ENCODE data around the gene PDE11A.

Gene PDE11A

GRCh38 chr2:178025551-178026185 is 46.9 kb downstream of the PDE11A start:
- TF ChIP-seq POLR2AphosphoS5 (IDR thresholded peaks at IDR 0.05; ENCODE audit: low read depth, low read length): no peak
- no peak for TF ChIP-seq SPI1 (IDR thresholded peaks at IDR 0.05; ENCODE audit: low read depth, low read length)
- TF ChIP-seq POLR2A (IDR thresholded peaks at IDR 0.05; ENCODE audit: low read depth, low read length): no peak
- no peak for TF ChIP-seq POU2F2 (IDR thresholded peaks at IDR 0.05; ENCODE audit: low read depth, low read length)
- no peak for TF ChIP-seq PAX5 (IDR thresholded peaks at IDR 0.05; ENCODE audit: insufficient read depth, low read length, severe bottlenecking)
- no peak for TF ChIP-seq TAF1 (IDR thresholded peaks at IDR 0.05; ENCODE audit: low read depth, low read length)
- no peak for DNase-seq (ENCODE audit: insufficient read length, low spot score)
- FAIRE-seq: no peak

GRCh38 chr2:178018141-178018540 is 54.4 kb downstream of the PDE11A start:
- TF ChIP-seq POU2F2 (IDR thresholded peaks at IDR 0.05; ENCODE audit: low read depth, low read length) (no peak), SPI1 (IDR thresholded peaks at IDR 0.05; ENCODE audit: low read depth, low read length) (no peak), TAF1 (IDR thresholded peaks at IDR 0.05; ENCODE audit: low read depth, low read length) (no peak), PAX5 (IDR thresholded peaks at IDR 0.05; ENCODE audit: insufficient read depth, low read length, severe bottlenecking) (no peak), POLR2AphosphoS5 (IDR thresholded peaks at IDR 0.05; ENCODE audit: low read depth, low read length) (no peak), POLR2A (IDR thresholded peaks at IDR 0.05; ENCODE audit: low read depth, low read length) (no peak)
- DNase-seq (ENCODE audit: insufficient read length, low spot score): no peak
- FAIRE-seq: no peak

- TF ChIP-seq TAF1 (IDR thresholded peaks at IDR 0.05; ENCODE audit: low read depth, low read length): no peak
- no peak for TF ChIP-seq SPI1 (IDR thresholded peaks at IDR 0.05; ENCODE audit: low read depth, low read length)
- TF ChIP-seq POU2F2 (IDR thresholded peaks at IDR 0.05; ENCODE audit: low read depth, low read length): no peak
- no peak for TF ChIP-seq PAX5 (IDR thresholded peaks at IDR 0.05; ENCODE audit: insufficient read depth, low read length, severe bottlenecking)
- TF ChIP-seq POLR2A (IDR thresholded peaks at IDR 0.05; ENCODE audit: low read depth, low read length): no peak
- TF ChIP-seq POLR2AphosphoS5 (IDR thresholded peaks at IDR 0.05; ENCODE audit: low read depth, low read length): no peak
- no peak for DNase-seq (ENCODE audit: insufficient read length, low spot score)
- no peak for FAIRE-seq
These were observed 56.0 kb downstream of the PDE11A start for GRCh38 chr2:178016612-178017011.

DNA sequence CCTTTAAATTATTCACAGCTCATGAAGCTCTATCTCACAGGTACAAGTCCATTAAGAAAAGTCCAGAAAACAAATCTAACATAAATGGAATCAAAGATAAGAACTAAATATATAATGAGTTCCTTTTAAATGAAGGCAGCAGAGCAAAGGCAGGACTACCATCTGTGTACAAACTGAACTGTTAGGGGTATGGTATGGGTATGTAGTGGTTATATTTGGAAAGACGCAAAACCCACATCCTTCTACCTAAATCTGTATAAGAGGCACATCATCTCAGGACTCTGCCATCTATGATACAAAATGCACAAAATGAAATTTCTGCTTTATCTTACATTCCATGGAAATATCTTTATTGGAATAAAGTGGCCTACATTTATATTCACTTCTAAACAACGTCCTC is 59.9 kb downstream of the PDE11A start:
- TF ChIP-seq PAX5 (IDR thresholded peaks at IDR 0.05; ENCODE audit: insufficient read depth, low read length, severe bottlenecking) (no peak), POU2F2 (IDR thresholded peaks at IDR 0.05; ENCODE audit: low read depth, low read length) (no peak), POLR2A (IDR thresholded peaks at IDR 0.05; ENCODE audit: low read depth, low read length) (no peak), TAF1 (IDR thresholded peaks at IDR 0.05; ENCODE audit: low read depth, low read length) (no peak), SPI1 (IDR thresholded peaks at IDR 0.05; ENCODE audit: low read depth, low read length) (no peak), POLR2AphosphoS5 (IDR thresholded peaks at IDR 0.05; ENCODE audit: low read depth, low read length) (no peak)
- no peak for DNase-seq (ENCODE audit: insufficient read length, low spot score)
- no peak for FAIRE-seq

DNA sequence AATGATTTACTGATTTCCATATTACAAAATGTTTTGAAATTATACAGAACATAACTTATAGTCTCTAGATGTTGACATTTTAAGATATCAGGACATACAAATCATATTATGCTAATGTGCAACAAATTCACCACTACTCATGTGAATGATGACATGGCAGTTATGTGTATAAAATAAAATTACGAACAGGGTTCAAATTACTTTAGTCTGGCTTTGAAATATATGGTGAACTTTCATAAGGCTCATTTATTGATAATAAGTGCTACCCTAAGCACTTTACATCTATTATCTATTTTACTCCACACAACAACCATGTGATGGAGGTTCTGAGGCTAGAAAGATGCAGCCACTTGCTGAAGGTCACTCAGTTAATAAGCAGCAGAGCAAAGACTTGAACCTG is 62.8 kb downstream of the PDE11A start:
- no peak for FAIRE-seq
- TF ChIP-seq POLR2A (IDR thresholded peaks at IDR 0.05; ENCODE audit: low read depth, low read length): no peak
- no peak for TF ChIP-seq POLR2AphosphoS5 (IDR thresholded peaks at IDR 0.05; ENCODE audit: low read depth, low read length)
- no peak for TF ChIP-seq TAF1 (IDR thresholded peaks at IDR 0.05; ENCODE audit: low read depth, low read length)
- TF ChIP-seq PAX5 (IDR thresholded peaks at IDR 0.05; ENCODE audit: insufficient read depth, low read length, severe bottlenecking): no peak
- TF ChIP-seq SPI1 (IDR thresholded peaks at IDR 0.05; ENCODE audit: low read depth, low read length): no peak
- TF ChIP-seq POU2F2 (IDR thresholded peaks at IDR 0.05; ENCODE audit: low read depth, low read length): no peak
- DNase-seq (ENCODE audit: insufficient read length, low spot score): no peak

GRCh38 chr2:178008636-178009289 is 63.8 kb downstream of the PDE11A start:
- FAIRE-seq: no peak
- DNase-seq (ENCODE audit: insufficient read length, low spot score): no peak

GRCh38 chr2:178006710-178007109 is 65.9 kb downstream of the PDE11A start:
- no peak for FAIRE-seq
- TF ChIP-seq POLR2A (IDR thresholded peaks at IDR 0.05; ENCODE audit: low read depth, low read length): no peak
- TF ChIP-seq POLR2AphosphoS5 (IDR thresholded peaks at IDR 0.05; ENCODE audit: low read depth, low read length): no peak
- no peak for TF ChIP-seq TAF1 (IDR thresholded peaks at IDR 0.05; ENCODE audit: low read depth, low read length)
- TF ChIP-seq SPI1 (IDR thresholded peaks at IDR 0.05; ENCODE audit: low read depth, low read length): no peak
- no peak for TF ChIP-seq PAX5 (IDR thresholded peaks at IDR 0.05; ENCODE audit: insufficient read depth, low read length, severe bottlenecking)
- no peak for TF ChIP-seq POU2F2 (IDR thresholded peaks at IDR 0.05; ENCODE audit: low read depth, low read length)
- DNase-seq (ENCODE audit: insufficient read length, low spot score): no peak

More at GRCh38 chr2:178008636-178009289, 63.8 kb downstream of the PDE11A start:
- TF ChIP-seq POLR2AphosphoS5 (IDR thresholded peaks at IDR 0.05; ENCODE audit: low read depth, low read length) (no peak), TAF1 (IDR thresholded peaks at IDR 0.05; ENCODE audit: low read depth, low read length) (no peak), PAX5 (IDR thresholded peaks at IDR 0.05; ENCODE audit: insufficient read depth, low read length, severe bottlenecking) (no peak), POU2F2 (IDR thresholded peaks at IDR 0.05; ENCODE audit: low read depth, low read length) (no peak), POLR2A (IDR thresholded peaks at IDR 0.05; ENCODE audit: low read depth, low read length) (no peak), SPI1 (IDR thresholded peaks at IDR 0.05; ENCODE audit: low read depth, low read length) (no peak)

GRCh38 chr2:178005756-178006155 is 66.8 kb downstream of the PDE11A start:
- DNase-seq (ENCODE audit: insufficient read length, low spot score) (no peak), FAIRE-seq (no peak)
- TF ChIP-seq SPI1 (IDR thresholded peaks at IDR 0.05; ENCODE audit: low read depth, low read length) (no peak), TAF1 (IDR thresholded peaks at IDR 0.05; ENCODE audit: low read depth, low read length) (no peak), POU2F2 (IDR thresholded peaks at IDR 0.05; ENCODE audit: low read depth, low read length) (no peak), POLR2A (IDR thresholded peaks at IDR 0.05; ENCODE audit: low read depth, low read length) (no peak), POLR2AphosphoS5 (IDR thresholded peaks at IDR 0.05; ENCODE audit: low read depth, low read length) (no peak), PAX5 (IDR thresholded peaks at IDR 0.05; ENCODE audit: insufficient read depth, low read length, severe bottlenecking) (no peak)

GRCh38 chr2:178002038-178002437 is 70.5 kb downstream of the PDE11A start:
- no peak for TF ChIP-seq POU2F2 (IDR thresholded peaks at IDR 0.05; ENCODE audit: low read depth, low read length)
- no peak for TF ChIP-seq POLR2AphosphoS5 (IDR thresholded peaks at IDR 0.05; ENCODE audit: low read depth, low read length)
- no peak for TF ChIP-seq PAX5 (IDR thresholded peaks at IDR 0.05; ENCODE audit: insufficient read depth, low read length, severe bottlenecking)
- no peak for TF ChIP-seq SPI1 (IDR thresholded peaks at IDR 0.05; ENCODE audit: low read depth, low read length)
- no peak for TF ChIP-seq POLR2A (IDR thresholded peaks at IDR 0.05; ENCODE audit: low read depth, low read length)
- no peak for TF ChIP-seq TAF1 (IDR thresholded peaks at IDR 0.05; ENCODE audit: low read depth, low read length)
- no peak for DNase-seq (ENCODE audit: insufficient read length, low spot score)
- FAIRE-seq: no peak
